Panc1 (cell line): ENCODE results near the gene MKKS. TPM values are rescaled to one million over a fixed set of nuclear protein-coding genes. Genes with fewer than 3 reads are reported as not detected.

Source experiments
- ATAC-seq: fragments of 200-7000 bp; cut with Tn5 transposase; 2 replicates; pipeline ENCODE4 v1.9.1; 2020; ENCODE audit warnings: mild to moderate bottlenecking, moderate library complexity
- BruUV-seq: library from RNA; stranded (reverse); fragments of 400-500 nt; replicated peaks from 2 replicates; lab custom pipeline; 2021; lab: Mats Ljungman, UMichigan
- CTCF ChIA-PET: fragments of 300-600 bp; sonication (Branson Sonifier 250); formaldehyde crosslinking; loops from one replicate; lab custom pipeline; 2022; ENCODE audit warnings: antibody characterized with exemption; lab: Charles Lee
- POLR2A ChIA-PET: fragments of 300-600 bp; sonication (Branson Sonifier 250); formaldehyde crosslinking; loops from one replicate; lab custom pipeline; 2022; ENCODE audit warnings: antibody characterized with exemption; lab: Charles Lee
- DNase-seq: peaks from one replicate; pipeline ENCODE4 v3.0.0-alpha.2; 2010; ENCODE audit warnings: low read depth, low spot score
- H3K27ac ChIP-seq: 2 replicates; pipeline ENCODE4 v1.5.1; 2011; ENCODE audit warnings: mild to moderate bottlenecking, low read length, inconsistent platforms
- H3K27me3 ChIP-seq: fragments of 200-500 bp; sonication (Bioruptor generic); 2 replicates; pipeline ENCODE4 v1.6.0; 2014; ENCODE audit warnings: low read length, inconsistent platforms; ENCODE audit not compliant: control insufficient read depth, insufficient read depth
- H3K36me3 ChIP-seq: fragments of 200-500 bp; sonication (Bioruptor generic); 2 replicates; pipeline ENCODE4 v1.5.1; 2014; ENCODE audit warnings: inconsistent platforms, mild to moderate bottlenecking, low read length, moderate library complexity; ENCODE audit not compliant: control insufficient read depth, insufficient read depth
- H3K4me1 ChIP-seq: 2 replicates; pipeline ENCODE4 v1.5.1; 2011; ENCODE audit warnings: inconsistent platforms, mild to moderate bottlenecking, low read length, moderate library complexity; ENCODE audit not compliant: control insufficient read depth, insufficient read depth
- H3K4me3 ChIP-seq, 2 experiments: 2 replicates each; pipeline ENCODE4 v1.5.1; 2011 to 2012; ENCODE audit warnings: low read depth in 2 of 2, low read length in 2 of 2, mild to moderate bottlenecking in 2 of 2, inconsistent platforms in 1 of 2, moderate library complexity in 1 of 2
- H3K9me3 ChIP-seq: fragments of 200-500 bp; sonication (Bioruptor generic); 2 replicates; pipeline ENCODE4 v1.5.1; 2014; ENCODE audit warnings: low read depth, mild to moderate bottlenecking, inconsistent platforms, low read length, moderate library complexity; ENCODE audit not compliant: control insufficient read depth, insufficient read depth
- SIN3A ChIP-seq: IDR thresholded peaks from 2 replicates; pipeline ENCODE4 v1.6.1; 2012; ENCODE audit warnings: low read depth, mild to moderate bottlenecking, low read length, moderate library complexity, borderline replicate concordance; ENCODE audit not compliant: insufficient read depth
- TCF7L2 ChIP-seq: IDR thresholded peaks from 2 replicates; pipeline ENCODE4 v1.6.1; 2011; ENCODE audit warnings: mild to moderate bottlenecking, low read depth, low read length, inconsistent platforms
- in situ Hi-C: cut with HindIII; loops from 2 replicates; pipeline ENCODE4 v1.10.0; 2016; ENCODE audit warnings: low sequenced_read_pairs, low pct_unique_long_range_greater_than_20kb
- intact Hi-C: fragments of 100-400 bp; cut with micrococcal nuclease; formaldehyde crosslinking; loops from one replicate; pipeline ENCODE4 v1.10.0; 2022; ENCODE audit not compliant: unreplicated experiment
- total RNA-seq: library from RNA; stranded (reverse); gene quantifications from one replicate; pipeline ENCODE4 v1.2.1, GENCODE V29; 2021; ENCODE audit not compliant: unreplicated experiment
- TF ChIP-seq, protein P1 (sequence below): fragments of 450-650 bp; IDR thresholded peaks from 2 replicates; pipeline ENCODE4 v1.5.1; 2017; ENCODE audit warnings: mild to moderate bottlenecking

The MKKS gene
- total RNA-seq, 1 experiment from 2014 or later: 15.6 TPM

DNA sequence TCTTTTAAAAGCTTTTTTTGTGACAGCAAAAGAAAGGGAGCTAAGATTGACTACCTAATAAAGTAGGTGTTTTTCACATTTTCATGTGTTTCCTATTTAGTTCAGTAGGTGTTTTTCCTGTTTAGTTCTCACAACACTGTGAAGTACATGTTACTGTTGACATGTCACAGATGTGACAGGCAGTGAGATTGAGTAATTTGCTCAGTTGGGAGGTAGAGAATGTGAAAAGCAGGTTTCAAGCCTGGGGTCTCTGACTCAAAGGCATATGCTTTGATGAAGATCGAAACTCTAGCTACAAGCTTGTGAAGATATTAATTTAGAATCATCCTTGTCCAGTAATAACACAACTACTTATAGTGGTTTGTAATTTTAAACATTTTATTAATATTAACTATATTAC, 44.2 kb upstream of the MKKS start:
- intact Hi-C loops: no loop called here
- ChIA-PET POLR2A (no interaction called here), CTCF (no interaction called here)
- in situ Hi-C loops: no loop called here
- Histone ChIP-seq H3K4me3 (no peak overlapping the region), H3K4me1 (no peaks in the 10 kb centered on the region; the same call in 1 of the 2 replicates), H3K27me3 (no peaks in the 10 kb centered on the region), H3K36me3 (no peaks in the 10 kb centered on the region), H3K27ac (no peak overlapping the region), H3K9me3 (no peaks in the 10 kb centered on the region)
- ATAC-seq (no peak), DNase-seq (no peak)
- no peak for TF ChIP-seq SIN3A
- TF ChIP-seq, protein P1, sequence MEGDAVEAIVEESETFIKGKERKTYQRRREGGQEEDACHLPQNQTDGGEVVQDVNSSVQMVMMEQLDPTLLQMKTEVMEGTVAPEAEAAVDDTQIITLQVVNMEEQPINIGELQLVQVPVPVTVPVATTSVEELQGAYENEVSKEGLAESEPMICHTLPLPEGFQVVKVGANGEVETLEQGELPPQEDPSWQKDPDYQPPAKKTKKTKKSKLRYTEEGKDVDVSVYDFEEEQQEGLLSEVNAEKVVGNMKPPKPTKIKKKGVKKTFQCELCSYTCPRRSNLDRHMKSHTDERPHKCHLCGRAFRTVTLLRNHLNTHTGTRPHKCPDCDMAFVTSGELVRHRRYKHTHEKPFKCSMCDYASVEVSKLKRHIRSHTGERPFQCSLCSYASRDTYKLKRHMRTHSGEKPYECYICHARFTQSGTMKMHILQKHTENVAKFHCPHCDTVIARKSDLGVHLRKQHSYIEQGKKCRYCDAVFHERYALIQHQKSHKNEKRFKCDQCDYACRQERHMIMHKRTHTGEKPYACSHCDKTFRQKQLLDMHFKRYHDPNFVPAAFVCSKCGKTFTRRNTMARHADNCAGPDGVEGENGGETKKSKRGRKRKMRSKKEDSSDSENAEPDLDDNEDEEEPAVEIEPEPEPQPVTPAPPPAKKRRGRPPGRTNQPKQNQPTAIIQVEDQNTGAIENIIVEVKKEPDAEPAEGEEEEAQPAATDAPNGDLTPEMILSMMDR: no peak
- TF ChIP-seq TCF7L2: no peak
- BruUV-seq: no TSS peak

DNA sequence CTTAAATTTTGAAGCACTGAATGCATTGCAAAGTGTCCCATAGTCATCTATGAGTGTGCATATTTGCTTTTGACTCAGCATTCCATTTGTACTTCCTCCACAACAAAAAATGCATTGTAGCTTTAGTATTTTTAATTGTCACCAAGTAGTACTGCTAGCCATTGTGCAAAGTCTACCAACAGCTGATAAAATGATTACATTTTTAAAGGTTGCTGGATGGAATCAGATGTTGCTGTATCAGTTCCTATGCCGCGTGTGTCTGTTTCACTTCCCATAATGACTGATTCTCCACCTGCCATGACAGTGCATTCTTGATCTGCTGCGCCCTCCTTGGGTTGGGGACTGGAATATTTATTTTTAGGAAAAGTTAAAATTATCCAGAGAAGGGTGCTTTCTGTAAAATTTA, 42.3 kb upstream of the MKKS start:
- Histone ChIP-seq H3K27me3 (no peaks in the 10 kb centered on the region), H3K9me3 (no peaks in the 10 kb centered on the region), H3K36me3 (no peaks in the 10 kb centered on the region), H3K4me1 (no peaks in the 10 kb centered on the region; the same call in 1 of the 2 replicates), H3K4me3 (no peak overlapping the region), H3K27ac (no peak overlapping the region)
- DNase-seq (no peak), ATAC-seq (no peak)
- intact Hi-C loops (no loop called here), in situ Hi-C loops (no loop called here)
- no peak for TF ChIP-seq TCF7L2
- TF ChIP-seq, protein P1: no peak; the same call in 1 of the 2 replicates
- no peak for TF ChIP-seq SIN3A
- CTCF ChIA-PET: interaction anchor here (0.7 kb wide), 1 partner anchor 599 kb away, joined by 3 read pairs; no protein-coding TSS in a partner anchor
- POLR2A ChIA-PET: no interaction called here
- BruUV-seq: no TSS peak

DNA sequence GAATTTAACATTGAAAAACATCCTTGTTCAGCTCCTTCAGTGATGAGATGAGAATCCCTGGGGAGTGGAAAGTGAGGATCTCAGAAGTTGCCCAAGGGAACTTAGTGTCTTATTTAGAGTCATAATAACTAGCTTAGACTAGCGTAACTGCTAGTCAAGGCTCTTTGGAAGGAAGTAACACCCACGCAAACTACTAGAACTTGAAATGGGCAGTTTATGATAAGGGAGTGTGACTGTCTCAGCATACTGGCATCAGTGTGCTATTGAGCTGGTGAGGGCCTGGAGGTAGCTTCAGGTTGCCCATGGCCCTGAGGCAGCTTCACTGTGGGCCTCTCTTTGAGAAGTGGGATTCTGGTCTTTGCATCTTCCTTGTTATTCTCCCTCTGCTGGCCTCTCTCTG, 41.2 kb upstream of the MKKS start:
- no peak overlapping the region for H3K4me3 ChIP-seq
- no peak for ATAC-seq
- H3K4me1 ChIP-seq: no peaks in the 10 kb centered on the region; the same call in 1 of the 2 replicates
- intact Hi-C loops (no loop called here), in situ Hi-C loops (no loop called here)
- no peak overlapping the region for H3K27ac ChIP-seq
- no peak for TF ChIP-seq TCF7L2
- no peak for DNase-seq
- ChIA-PET CTCF (interaction anchor here (0.6 kb wide), 1 partner anchor 251 kb away, joined by 7 read pairs; no protein-coding TSS in a partner anchor), POLR2A (interaction anchor here (0.5 kb wide), 1 partner anchor 454 kb away, joined by 3 read pairs; no protein-coding TSS in a partner anchor)
- H3K27me3 ChIP-seq: no peaks in the 10 kb centered on the region
- BruUV-seq: no TSS peak
- no peaks in the 10 kb centered on the region for H3K36me3 ChIP-seq
- H3K9me3 ChIP-seq: no peaks in the 10 kb centered on the region
